ENCODE data around the gene KCNJ12. TPM values are rescaled to one million over a fixed set of nuclear protein-coding genes. Genes with fewer than 3 reads are reported as not detected.

The KCNJ12 gene
- total and polyA plus RNA-seq, 4 donors: 0.67 to 6.6 (median 2.5) TPM

- Histone ChIP-seq H3K27me3 (ENCODE audit: control insufficient read depth in 3 of 3, insufficient read depth in 3 of 3, low read length in 2 of 3) (no peaks in the 10 kb centered on the region), H3K9me3 (ENCODE audit: control insufficient read depth in 4 of 4, insufficient read depth in 3 of 4, low read length in 3 of 4) (no peaks in the 10 kb centered on the region), H3K36me3 (ENCODE audit: control insufficient read depth in 4 of 4, insufficient read depth in 4 of 4, low read length in 4 of 4) (no peaks in the 10 kb centered on the region), H3K27ac (ENCODE audit: low read depth in 1 of 2, low read length in 1 of 2) (no peak overlapping the region), H3K4me3 (no peak overlapping the region), H3K9ac (ENCODE audit: insufficient read depth in 1 of 2, low read length in 2 of 2) (no peak overlapping the region), H3K4me1 (ENCODE audit: control insufficient read depth in 5 of 5, insufficient read depth in 5 of 5, low read length in 5 of 5) (peaks cover 0 to 7% (median 0%) of the 10 kb centered on the region in 5 donors)
- DNase-seq (no peak), ATAC-seq (ENCODE audit: insufficient read depth, low FRiP score) (no peak)
- whole genome bisulfite sequencing, 2 donors: 52 to 61% methylated on average over 7 of the region's 7 CpGs
- TF ChIP-seq, protein P1, sequence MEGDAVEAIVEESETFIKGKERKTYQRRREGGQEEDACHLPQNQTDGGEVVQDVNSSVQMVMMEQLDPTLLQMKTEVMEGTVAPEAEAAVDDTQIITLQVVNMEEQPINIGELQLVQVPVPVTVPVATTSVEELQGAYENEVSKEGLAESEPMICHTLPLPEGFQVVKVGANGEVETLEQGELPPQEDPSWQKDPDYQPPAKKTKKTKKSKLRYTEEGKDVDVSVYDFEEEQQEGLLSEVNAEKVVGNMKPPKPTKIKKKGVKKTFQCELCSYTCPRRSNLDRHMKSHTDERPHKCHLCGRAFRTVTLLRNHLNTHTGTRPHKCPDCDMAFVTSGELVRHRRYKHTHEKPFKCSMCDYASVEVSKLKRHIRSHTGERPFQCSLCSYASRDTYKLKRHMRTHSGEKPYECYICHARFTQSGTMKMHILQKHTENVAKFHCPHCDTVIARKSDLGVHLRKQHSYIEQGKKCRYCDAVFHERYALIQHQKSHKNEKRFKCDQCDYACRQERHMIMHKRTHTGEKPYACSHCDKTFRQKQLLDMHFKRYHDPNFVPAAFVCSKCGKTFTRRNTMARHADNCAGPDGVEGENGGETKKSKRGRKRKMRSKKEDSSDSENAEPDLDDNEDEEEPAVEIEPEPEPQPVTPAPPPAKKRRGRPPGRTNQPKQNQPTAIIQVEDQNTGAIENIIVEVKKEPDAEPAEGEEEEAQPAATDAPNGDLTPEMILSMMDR (IDR thresholded peaks at IDR 0.05; ENCODE audit: control extremely low read depth, extremely low read depth): no peak
Measured at GRCh38 chr17:21360048-21360447, 16.1 kb upstream of the KCNJ12 start.

DNA sequence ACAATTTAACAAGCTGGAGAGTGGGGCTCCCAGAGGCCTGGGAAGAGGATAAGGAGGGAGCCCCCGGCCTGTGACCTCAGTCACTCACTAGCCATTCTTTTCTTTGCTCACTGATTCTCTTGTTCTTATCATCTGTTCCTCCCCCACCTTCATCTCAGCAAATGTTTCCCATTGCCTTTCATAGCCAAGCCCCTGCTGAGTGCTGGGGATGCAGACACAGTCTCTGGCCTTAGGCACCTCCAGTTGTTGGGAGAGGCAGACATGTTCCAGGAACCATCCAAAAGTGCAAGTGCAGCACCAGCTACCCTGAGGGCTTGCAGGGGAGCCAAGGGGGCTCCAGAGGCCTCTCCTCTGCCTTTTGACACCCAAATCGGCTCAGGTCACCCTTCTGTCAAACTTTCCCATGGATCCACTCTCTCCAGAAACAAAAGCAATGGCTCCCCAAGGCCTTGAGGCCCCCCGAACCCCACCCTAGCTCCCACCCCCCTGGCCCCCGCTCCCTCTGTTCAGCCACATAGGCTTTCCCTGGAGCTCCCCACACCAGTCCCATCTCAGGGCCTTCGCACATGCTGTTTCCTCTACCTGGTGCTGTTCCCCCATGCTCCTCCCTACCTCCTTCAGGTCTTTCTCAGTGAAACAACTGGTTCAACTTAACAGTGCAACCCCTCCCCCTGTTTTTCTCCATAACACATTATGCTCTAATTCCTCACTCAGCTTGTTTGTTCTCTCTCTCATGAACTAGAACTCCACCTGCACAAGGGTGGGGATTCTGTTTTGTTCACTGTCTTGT lies 14.9 kb upstream of the KCNJ12 start:
- 67 to 83% methylated on average over 5 of the region's 5 CpGs for WGBS, 2 donors
- H3K9ac ChIP-seq (ENCODE audit: insufficient read depth in 1 of 2, low read length in 2 of 2): no peak overlapping the region
- TF ChIP-seq, protein P1 (IDR thresholded peaks at IDR 0.05; ENCODE audit: control extremely low read depth, extremely low read depth): no peak
- DNase-seq (no peak), ATAC-seq (ENCODE audit: insufficient read depth, low FRiP score) (no peak)
- H3K27me3 ChIP-seq (ENCODE audit: control insufficient read depth in 3 of 3, insufficient read depth in 3 of 3, low read length in 2 of 3): no peaks in the 10 kb centered on the region
- H3K4me1 ChIP-seq (ENCODE audit: control insufficient read depth in 5 of 5, insufficient read depth in 5 of 5, low read length in 5 of 5): peaks cover 0 to 7% (median 0%) of the 10 kb centered on the region in 5 donors
- no peaks in the 10 kb centered on the region for H3K9me3 ChIP-seq (ENCODE audit: control insufficient read depth in 4 of 4, insufficient read depth in 3 of 4, low read length in 3 of 4)
- no peaks in the 10 kb centered on the region for H3K36me3 ChIP-seq (ENCODE audit: control insufficient read depth in 4 of 4, insufficient read depth in 4 of 4, low read length in 4 of 4)
- H3K27ac ChIP-seq (ENCODE audit: low read depth in 1 of 2, low read length in 1 of 2): no peak overlapping the region
- no peak overlapping the region for H3K4me3 ChIP-seq

DNA sequence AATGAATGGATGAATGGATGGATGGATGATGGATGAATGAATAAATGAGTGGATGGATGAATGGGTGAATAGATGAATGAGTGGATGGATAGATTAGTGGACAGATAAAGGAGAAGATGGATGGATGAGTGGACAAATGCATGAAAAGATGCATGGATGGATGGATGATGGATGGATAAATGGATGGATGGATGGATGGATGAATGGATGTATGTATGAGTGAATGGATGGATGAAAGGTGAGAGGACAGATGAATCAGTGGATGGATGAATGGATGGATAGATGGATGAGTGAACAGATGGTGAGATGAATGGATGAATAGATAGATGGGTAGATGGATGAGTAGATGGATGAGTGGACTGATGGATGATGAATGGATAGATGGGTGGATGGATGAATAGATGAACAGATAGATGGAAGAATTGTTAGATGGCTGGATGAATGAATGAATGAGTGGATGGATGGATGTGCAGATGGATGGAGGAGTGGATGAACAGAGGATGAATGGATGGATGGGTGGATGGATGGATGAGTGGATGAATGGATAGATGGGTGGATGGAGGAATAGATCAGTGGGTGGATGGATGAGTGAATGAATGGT lies 13.7 kb upstream of the KCNJ12 start:
- no peaks in the 10 kb centered on the region for H3K27me3 ChIP-seq (ENCODE audit: control insufficient read depth in 3 of 3, insufficient read depth in 3 of 3, low read length in 2 of 3)
- ATAC-seq (ENCODE audit: insufficient read depth, low FRiP score): no peak

More for the DNA sequence above, 13.7 kb upstream of the KCNJ12 start:
- Histone ChIP-seq H3K27ac (ENCODE audit: low read depth in 1 of 2, low read length in 1 of 2) (no peak overlapping the region), H3K4me3 (no peak overlapping the region), H3K4me1 (ENCODE audit: control insufficient read depth in 5 of 5, insufficient read depth in 5 of 5, low read length in 5 of 5) (peaks cover 0 to 7% (median 0%) of the 10 kb centered on the region in 5 donors), H3K36me3 (ENCODE audit: control insufficient read depth in 4 of 4, insufficient read depth in 4 of 4, low read length in 4 of 4) (no peaks in the 10 kb centered on the region), H3K9ac (ENCODE audit: insufficient read depth in 1 of 2, low read length in 2 of 2) (no peak overlapping the region), H3K9me3 (ENCODE audit: control insufficient read depth in 4 of 4, insufficient read depth in 3 of 4, low read length in 3 of 4) (no peaks in the 10 kb centered on the region)
- no peak for DNase-seq
- TF ChIP-seq, protein P1 (IDR thresholded peaks at IDR 0.05; ENCODE audit: control extremely low read depth, extremely low read depth): no peak
